HG02973 (cell line): ENCODE measurements around the gene ECI1.

Experiments used
- ATAC-seq: cut with Tn5 transposase; IDR thresholded peaks from one replicate; pipeline ENCODE4 v1.9.1; 2021; ENCODE audit warnings: moderate library complexity; ENCODE audit not compliant: unreplicated experiment

The ECI1 gene

GRCh38 chr16:2197765-2198164 lies 53.6 kb downstream of the ECI1 start:
- ATAC-seq: no peak

GRCh38 chr16:2196981-2197511 lies 54.3 kb downstream of the ECI1 start:
- no peak for ATAC-seq

- no peak for ATAC-seq
Observed at GRCh38 chr16:2196162-2196980, 55.0 kb downstream of the ECI1 start, which contains the start of gene CASKIN1. TSS of gene CASKIN1 (minus strand) at chr16:2196605. CDS start at chr16:2196432, 173 bp downstream.

- ATAC-seq: no peak
Observed at GRCh38 chr16:2195322-2196161, 55.8 kb downstream of the ECI1 start.

GRCh38 chr16:2194852-2195321 lies 56.5 kb downstream of the ECI1 start:
- ATAC-seq: no peak

GRCh38 chr16:2194166-2194834 lies 57.1 kb downstream of the ECI1 start:
- ATAC-seq: no peak

- ATAC-seq: no peak
Observed at GRCh38 chr16:2191446-2191706, 60.0 kb downstream of the ECI1 start.

- ATAC-seq: no peak
Observed at GRCh38 chr16:2190659-2191445, 60.5 kb downstream of the ECI1 start.

GRCh38 chr16:2190002-2190658 lies 61.3 kb downstream of the ECI1 start:
- ATAC-seq: no peak
